Panc1 (cell line): ENCODE measurements around the gene SENP6. TPM values are rescaled to one million over a fixed set of nuclear protein-coding genes. Genes with fewer than 3 reads are reported as not detected.

ENCODE experiments used
- ATAC-seq: fragments of 200-7000 bp; cut with Tn5 transposase; 2 replicates; pipeline ENCODE4 v1.9.1; 2020; ENCODE audit warnings: mild to moderate bottlenecking, moderate library complexity
- BruUV-seq: library from RNA; stranded (reverse); fragments of 400-500 nt; replicated peaks from 2 replicates; lab custom pipeline; 2021; lab: Mats Ljungman, UMichigan
- CTCF ChIA-PET: fragments of 300-600 bp; sonication (Branson Sonifier 250); formaldehyde crosslinking; loops from one replicate; lab custom pipeline; 2022; ENCODE audit warnings: antibody characterized with exemption; lab: Charles Lee
- POLR2A ChIA-PET: fragments of 300-600 bp; sonication (Branson Sonifier 250); formaldehyde crosslinking; loops from one replicate; lab custom pipeline; 2022; ENCODE audit warnings: antibody characterized with exemption; lab: Charles Lee
- DNase-seq: peaks from one replicate; pipeline ENCODE4 v3.0.0-alpha.2; 2010; ENCODE audit warnings: low read depth, low spot score
- H3K27ac ChIP-seq: 2 replicates; pipeline ENCODE4 v1.5.1; 2011; ENCODE audit warnings: mild to moderate bottlenecking, low read length, inconsistent platforms
- H3K27me3 ChIP-seq: fragments of 200-500 bp; sonication (Bioruptor generic); 2 replicates; pipeline ENCODE4 v1.6.0; 2014; ENCODE audit warnings: low read length, inconsistent platforms; ENCODE audit not compliant: control insufficient read depth, insufficient read depth
- H3K36me3 ChIP-seq: fragments of 200-500 bp; sonication (Bioruptor generic); 2 replicates; pipeline ENCODE4 v1.5.1; 2014; ENCODE audit warnings: inconsistent platforms, mild to moderate bottlenecking, low read length, moderate library complexity; ENCODE audit not compliant: control insufficient read depth, insufficient read depth
- H3K4me1 ChIP-seq: 2 replicates; pipeline ENCODE4 v1.5.1; 2011; ENCODE audit warnings: inconsistent platforms, mild to moderate bottlenecking, low read length, moderate library complexity; ENCODE audit not compliant: control insufficient read depth, insufficient read depth
- H3K4me3 ChIP-seq, 2 experiments: 2 replicates each; pipeline ENCODE4 v1.5.1; 2011 to 2012; ENCODE audit warnings: low read depth in 2 of 2, low read length in 2 of 2, mild to moderate bottlenecking in 2 of 2, inconsistent platforms in 1 of 2, moderate library complexity in 1 of 2
- H3K9me3 ChIP-seq: fragments of 200-500 bp; sonication (Bioruptor generic); 2 replicates; pipeline ENCODE4 v1.5.1; 2014; ENCODE audit warnings: low read depth, mild to moderate bottlenecking, inconsistent platforms, low read length, moderate library complexity; ENCODE audit not compliant: control insufficient read depth, insufficient read depth
- CTCF ChIP-seq: fragments of 450-650 bp; IDR thresholded peaks from 2 replicates; pipeline ENCODE4 v1.5.1; 2017; ENCODE audit warnings: mild to moderate bottlenecking
- POLR2AphosphoS5 ChIP-seq: IDR thresholded peaks from 2 replicates; pipeline ENCODE4 v1.6.1; 2012; ENCODE audit warnings: mild to moderate bottlenecking, low read depth, low read length, moderate library complexity
- REST ChIP-seq, 2 experiments: IDR thresholded peaks; 2 replicates each; pipeline ENCODE4 v1.6.1; 2011 to 2012; ENCODE audit warnings: low read depth in 2 of 2, control low read depth in 1 of 2, low read length in 1 of 2, mild to moderate bottlenecking in 1 of 2, moderate library complexity in 1 of 2; ENCODE audit not compliant: insufficient read depth in 1 of 2
- SIN3A ChIP-seq: IDR thresholded peaks from 2 replicates; pipeline ENCODE4 v1.6.1; 2012; ENCODE audit warnings: low read depth, mild to moderate bottlenecking, low read length, moderate library complexity, borderline replicate concordance; ENCODE audit not compliant: insufficient read depth
- TCF7L2 ChIP-seq: IDR thresholded peaks from 2 replicates; pipeline ENCODE4 v1.6.1; 2011; ENCODE audit warnings: mild to moderate bottlenecking, low read depth, low read length, inconsistent platforms
- in situ Hi-C: cut with HindIII; loops from 2 replicates; pipeline ENCODE4 v1.10.0; 2016; ENCODE audit warnings: low sequenced_read_pairs, low pct_unique_long_range_greater_than_20kb
- intact Hi-C: fragments of 100-400 bp; cut with micrococcal nuclease; formaldehyde crosslinking; loops from one replicate; pipeline ENCODE4 v1.10.0; 2022; ENCODE audit not compliant: unreplicated experiment
- total RNA-seq: library from RNA; stranded (reverse); gene quantifications from one replicate; pipeline ENCODE4 v1.2.1, GENCODE V29; 2021; ENCODE audit not compliant: unreplicated experiment

SENP6 gene
- total RNA-seq, 1 experiment from 2014 or later: 58.7 TPM

- no peaks in the 10 kb centered on the region for H3K27me3 ChIP-seq
- H3K4me3 ChIP-seq: no peak overlapping the region
- TF ChIP-seq REST (IDR thresholded peaks at IDR 0.05; ENCODE audit: insufficient read depth in 1 of 2, low read depth in 2 of 2, low read length in 1 of 2) (no peak), POLR2AphosphoS5 (no peak)
- H3K27ac ChIP-seq: peak overlapping the region; percentile 62
- ChIA-PET CTCF (no interaction called here), POLR2A (no interaction called here)
- DNase-seq (no peak), ATAC-seq (no peak)
- peaks cover 24% of the 10 kb centered on the region for H3K4me1 ChIP-seq
- in situ Hi-C loops: no loop called here
- no TSS peak for BruUV-seq
- no peaks in the 10 kb centered on the region for H3K36me3 ChIP-seq
- no peaks in the 10 kb centered on the region for H3K9me3 ChIP-seq
- intact Hi-C loops: no loop called here
Measured at GRCh38 chr6:75752365-75752764, 150.7 kb downstream of the SENP6 start.

- ATAC-seq (no peak), DNase-seq (no peak)
- ChIA-PET CTCF (no interaction called here), POLR2A (no interaction called here)
- in situ Hi-C loops (no loop called here), intact Hi-C loops (no loop called here)
- Histone ChIP-seq H3K36me3 (no peaks in the 10 kb centered on the region), H3K27ac (no peak overlapping the region), H3K9me3 (no peaks in the 10 kb centered on the region), H3K4me3 (no peak overlapping the region), H3K4me1 (peaks cover 18% of the 10 kb centered on the region), H3K27me3 (no peaks in the 10 kb centered on the region)
- no peak for TF ChIP-seq CTCF
- no peak for TF ChIP-seq TCF7L2
- TF ChIP-seq SIN3A: no peak
- no peak for TF ChIP-seq POLR2AphosphoS5
- TF ChIP-seq REST (IDR thresholded peaks at IDR 0.05; ENCODE audit: insufficient read depth in 1 of 2, low read depth in 2 of 2, low read length in 1 of 2): no peak
- no TSS peak for BruUV-seq
Measured at GRCh38 chr6:75755704-75756103, 154.0 kb downstream of the SENP6 start.
